Body of pancreas (tissue), 4 donors: Measurements from ENCODE around the gene KBTBD6.

ENCODE experiments used
- POLR2A ChIP-seq, 3 donors: fragments of 450-650 bp; IDR thresholded peaks; one replicate each; pipeline ENCODE4 v1.6.1; 2016; ENCODE audit warnings: antibody characterized with exemption in 3 of 3, mild to moderate bottlenecking in 2 of 3
- TF ChIP-seq, protein P1 (sequence below), 7 experiments: fragments of 450-650 bp in 4 of 7; fragments of 200-600 bp in 3 of 7; sonication (generic) in 3 of 7; IDR thresholded peaks; one replicate each; pipeline ENCODE4 v1.5.1; 2016 to 2019; ENCODE audit warnings: antibody characterized with exemption in 7 of 7

DNA sequence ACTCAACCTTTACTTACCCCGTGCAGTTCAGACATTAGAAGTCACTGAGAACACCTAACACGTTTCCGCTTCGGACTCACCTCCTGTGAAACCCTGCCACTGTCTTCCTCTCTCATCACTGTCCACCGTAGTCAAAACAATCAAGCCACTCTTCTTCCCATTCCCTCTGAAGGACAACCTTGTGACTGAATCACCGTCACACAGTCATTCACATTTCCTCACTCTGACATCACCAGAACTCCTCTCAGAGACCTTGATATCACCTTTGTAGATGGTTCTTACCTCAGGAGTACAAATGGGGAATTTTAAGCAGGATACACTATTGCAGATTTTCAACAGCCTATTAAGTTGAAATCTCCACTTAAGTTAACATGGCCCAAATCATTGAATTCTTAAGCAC is 1.3 kb upstream of the KBTBD6 start:
- TF ChIP-seq, protein P1, sequence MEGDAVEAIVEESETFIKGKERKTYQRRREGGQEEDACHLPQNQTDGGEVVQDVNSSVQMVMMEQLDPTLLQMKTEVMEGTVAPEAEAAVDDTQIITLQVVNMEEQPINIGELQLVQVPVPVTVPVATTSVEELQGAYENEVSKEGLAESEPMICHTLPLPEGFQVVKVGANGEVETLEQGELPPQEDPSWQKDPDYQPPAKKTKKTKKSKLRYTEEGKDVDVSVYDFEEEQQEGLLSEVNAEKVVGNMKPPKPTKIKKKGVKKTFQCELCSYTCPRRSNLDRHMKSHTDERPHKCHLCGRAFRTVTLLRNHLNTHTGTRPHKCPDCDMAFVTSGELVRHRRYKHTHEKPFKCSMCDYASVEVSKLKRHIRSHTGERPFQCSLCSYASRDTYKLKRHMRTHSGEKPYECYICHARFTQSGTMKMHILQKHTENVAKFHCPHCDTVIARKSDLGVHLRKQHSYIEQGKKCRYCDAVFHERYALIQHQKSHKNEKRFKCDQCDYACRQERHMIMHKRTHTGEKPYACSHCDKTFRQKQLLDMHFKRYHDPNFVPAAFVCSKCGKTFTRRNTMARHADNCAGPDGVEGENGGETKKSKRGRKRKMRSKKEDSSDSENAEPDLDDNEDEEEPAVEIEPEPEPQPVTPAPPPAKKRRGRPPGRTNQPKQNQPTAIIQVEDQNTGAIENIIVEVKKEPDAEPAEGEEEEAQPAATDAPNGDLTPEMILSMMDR (IDR thresholded peaks at IDR 0.05) = no peak
- TF ChIP-seq POLR2A (IDR thresholded peaks at IDR 0.05) = no peak
